Activated CD4-positive, alpha-beta memory T cell treated with anti-CD3 and anti-CD28 coated beads for 36 hours (primary cell): ENCODE results near the gene MYF5. TPM values are rescaled to one million over a fixed set of nuclear protein-coding genes. Genes with fewer than 3 reads are reported as not detected.

Source experiments
- CTCF ChIA-PET: fragments of 350-600 bp; sonication (Branson Sonifier 250); formaldehyde crosslinking; loops from one replicate; lab custom pipeline; 2021; ENCODE audit warnings: antibody characterized with exemption, inconsistent platforms; lab: Charles Lee
- POLR2A ChIA-PET: fragments of 350-600 bp; sonication (Branson Sonifier 250); formaldehyde crosslinking; loops from one replicate; lab custom pipeline; 2021; ENCODE audit warnings: antibody characterized with exemption; lab: Charles Lee
- DNase-seq: peaks from one replicate; pipeline ENCODE4 v3.0.0-alpha.2; 2020
- H3K27ac Mint-ChIP-seq: one replicate; pipeline ENCODE4 v1.8.0; 2021; ENCODE audit warnings: mixed read lengths
- H3K27me3 Mint-ChIP-seq: one replicate; pipeline ENCODE4 v1.8.0; 2021; ENCODE audit warnings: mixed read lengths
- H3K36me3 Mint-ChIP-seq: one replicate; pipeline ENCODE4 v1.8.0; 2021; ENCODE audit warnings: mixed read lengths
- H3K4me1 Mint-ChIP-seq: one replicate; pipeline ENCODE4 v1.8.0; 2021; ENCODE audit warnings: low read depth, mixed read lengths
- H3K4me3 Mint-ChIP-seq: one replicate; pipeline ENCODE4 v1.8.0; 2021; ENCODE audit warnings: mild to moderate bottlenecking, mixed read lengths
- H3K9me3 Mint-ChIP-seq: one replicate; pipeline ENCODE4 v1.8.0; 2021; ENCODE audit warnings: mixed read lengths
- intact Hi-C: fragments of 100-400 bp; cut with micrococcal nuclease; formaldehyde crosslinking; loops from one replicate; pipeline ENCODE4 v1.15.1; 2023
- total RNA-seq, 2 experiments: library from RNA; stranded (reverse); gene quantifications; one replicate each; pipeline ENCODE4 v1.2.3, GENCODE V29; 2021

Gene MYF5
- total RNA-seq, 2 experiments from 2014 or later: not detected

- POLR2A ChIA-PET: no interaction called here
- H3K4me1 Mint-ChIP-seq: no peaks in the 10 kb centered on the region
- H3K36me3 Mint-ChIP-seq: peaks cover 1% of the 10 kb centered on the region
- H3K9me3 Mint-ChIP-seq: no peaks in the 10 kb centered on the region
- H3K4me3 Mint-ChIP-seq: no peak overlapping the region
- CTCF ChIA-PET: no interaction called here
- H3K27me3 Mint-ChIP-seq: peaks cover 24% of the 10 kb centered on the region
- intact Hi-C loops: no loop called here
- no peak for DNase-seq
- H3K27ac Mint-ChIP-seq: no peak overlapping the region
Measured at GRCh38 chr12:80709811-80710726, 6.6 kb upstream of the MYF5 start.

GRCh38 chr12:80710727-80711449 is 5.8 kb upstream of the MYF5 start:
- H3K27ac Mint-ChIP-seq: no peak overlapping the region
- intact Hi-C loops: no loop called here
- CTCF ChIA-PET: interaction anchor here (0.8 kb wide), 1 partner anchor 40 kb away, joined by 4 read pairs; no protein-coding TSS in a partner anchor
- H3K9me3 Mint-ChIP-seq: no peaks in the 10 kb centered on the region
- no peak for DNase-seq
- H3K4me1 Mint-ChIP-seq: no peaks in the 10 kb centered on the region
- H3K27me3 Mint-ChIP-seq: peaks cover 25% of the 10 kb centered on the region
- POLR2A ChIA-PET: no interaction called here
- H3K4me3 Mint-ChIP-seq: no peak overlapping the region
- H3K36me3 Mint-ChIP-seq: peaks cover 1% of the 10 kb centered on the region

GRCh38 chr12:80711866-80712265 is 4.8 kb upstream of the MYF5 start:
- POLR2A ChIA-PET: no interaction called here
- peaks cover 1% of the 10 kb centered on the region for H3K36me3 Mint-ChIP-seq
- no peak overlapping the region for H3K4me3 Mint-ChIP-seq
- H3K4me1 Mint-ChIP-seq: no peaks in the 10 kb centered on the region
- CTCF ChIA-PET: interaction anchor here (0.8 kb wide), 1 partner anchor 39 kb away, joined by 4 read pairs; no protein-coding TSS in a partner anchor
- DNase-seq: no peak
- intact Hi-C loops: no loop called here
- H3K27ac Mint-ChIP-seq: no peak overlapping the region
- peaks cover 28% of the 10 kb centered on the region for H3K27me3 Mint-ChIP-seq
- no peaks in the 10 kb centered on the region for H3K9me3 Mint-ChIP-seq

GRCh38 chr12:80712866-80713265 is 3.8 kb upstream of the MYF5 start:
- Mint-ChIP-seq H3K4me3 (no peak overlapping the region), H3K4me1 (no peaks in the 10 kb centered on the region), H3K27ac (no peak overlapping the region), H3K36me3 (peaks cover 1% of the 10 kb centered on the region), H3K9me3 (no peaks in the 10 kb centered on the region), H3K27me3 (peaks cover 20% of the 10 kb centered on the region)
- ChIA-PET CTCF (interaction anchor here (0.6 kb wide), 1 partner anchor 1159 kb away, joined by 3 read pairs; no protein-coding TSS in a partner anchor), POLR2A (no interaction called here)
- DNase-seq: no peak
- intact Hi-C loops: no loop called here

- H3K27me3 Mint-ChIP-seq: peaks cover 19% of the 10 kb centered on the region
- no peaks in the 10 kb centered on the region for H3K4me1 Mint-ChIP-seq
- CTCF ChIA-PET: no interaction called here
Measured at GRCh38 chr12:80713419-80713818, 3.3 kb upstream of the MYF5 start.

GRCh38 chr12:80714055-80714454 is 2.7 kb upstream of the MYF5 start:
- no peak for DNase-seq
- Mint-ChIP-seq H3K9me3 (no peaks in the 10 kb centered on the region), H3K4me3 (no peak overlapping the region), H3K4me1 (no peaks in the 10 kb centered on the region), H3K27ac (no peak overlapping the region), H3K27me3 (peaks cover 12% of the 10 kb centered on the region), H3K36me3 (no peaks in the 10 kb centered on the region)
- ChIA-PET POLR2A (no interaction called here), CTCF (no interaction called here)
- intact Hi-C loops: no loop called here

More at GRCh38 chr12:80713419-80713818, 3.3 kb upstream of the MYF5 start:
- Mint-ChIP-seq H3K9me3 (no peaks in the 10 kb centered on the region), H3K36me3 (peaks cover under 1% of the 10 kb centered on the region), H3K4me3 (no peak overlapping the region), H3K27ac (no peak overlapping the region)
- no peak for DNase-seq
- POLR2A ChIA-PET: no interaction called here
- intact Hi-C loops: no loop called here

GRCh38 chr12:80714846-80715245 is 1.9 kb upstream of the MYF5 start:
- H3K27me3 Mint-ChIP-seq: peaks cover 10% of the 10 kb centered on the region
- no peak overlapping the region for H3K4me3 Mint-ChIP-seq

GRCh38 chr12:80715713-80716249 is 931 bp upstream of the MYF5 start:
- no peak for DNase-seq
- no peaks in the 10 kb centered on the region for H3K9me3 Mint-ChIP-seq
- H3K27me3 Mint-ChIP-seq: peaks cover 8% of the 10 kb centered on the region
- intact Hi-C loops: no loop called here
- H3K4me1 Mint-ChIP-seq: no peaks in the 10 kb centered on the region
- no peaks in the 10 kb centered on the region for H3K36me3 Mint-ChIP-seq
- POLR2A ChIA-PET: no interaction called here
- H3K27ac Mint-ChIP-seq: no peak overlapping the region
- no peak overlapping the region for H3K4me3 Mint-ChIP-seq
- CTCF ChIA-PET: no interaction called here

More at GRCh38 chr12:80714846-80715245, 1.9 kb upstream of the MYF5 start:
- DNase-seq: no peak
- Mint-ChIP-seq H3K36me3 (no peaks in the 10 kb centered on the region), H3K4me1 (no peaks in the 10 kb centered on the region), H3K9me3 (no peaks in the 10 kb centered on the region), H3K27ac (no peak overlapping the region)
- ChIA-PET CTCF (no interaction called here), POLR2A (no interaction called here)
- intact Hi-C loops: no loop called here

- Mint-ChIP-seq H3K4me1 (no peaks in the 10 kb centered on the region), H3K27ac (no peak overlapping the region), H3K36me3 (no peaks in the 10 kb centered on the region), H3K9me3 (no peaks in the 10 kb centered on the region), H3K27me3 (peaks cover 8% of the 10 kb centered on the region), H3K4me3 (no peak overlapping the region)
- intact Hi-C loops: no loop called here
- CTCF ChIA-PET: no interaction called here
- no peak for DNase-seq
- POLR2A ChIA-PET: no interaction called here
Measured at GRCh38 chr12:80717856-80718255, 1.1 kb downstream of the MYF5 start.

GRCh38 chr12:80720516-80720915 is 3.8 kb downstream of the MYF5 start:
- Mint-ChIP-seq H3K4me1 (no peaks in the 10 kb centered on the region), H3K9me3 (no peaks in the 10 kb centered on the region), H3K36me3 (no peaks in the 10 kb centered on the region), H3K27me3 (peaks cover 3% of the 10 kb centered on the region), H3K27ac (no peak overlapping the region), H3K4me3 (no peak overlapping the region)
- DNase-seq: no peak
- POLR2A ChIA-PET: no interaction called here
- intact Hi-C loops: no loop called here
- CTCF ChIA-PET: no interaction called here

GRCh38 chr12:80721326-80721725 is 4.6 kb downstream of the MYF5 start:
- H3K9me3 Mint-ChIP-seq: no peaks in the 10 kb centered on the region
- H3K36me3 Mint-ChIP-seq: no peaks in the 10 kb centered on the region
- intact Hi-C loops: no loop called here
- ChIA-PET CTCF (no interaction called here), POLR2A (no interaction called here)
- H3K27me3 Mint-ChIP-seq: peaks cover 3% of the 10 kb centered on the region
- no peaks in the 10 kb centered on the region for H3K4me1 Mint-ChIP-seq
- no peak for DNase-seq
- no peak overlapping the region for H3K27ac Mint-ChIP-seq
- H3K4me3 Mint-ChIP-seq: no peak overlapping the region

- POLR2A ChIA-PET: no interaction called here
- Mint-ChIP-seq H3K4me1 (no peaks in the 10 kb centered on the region), H3K9me3 (peaks cover 2% of the 10 kb centered on the region), H3K36me3 (no peaks in the 10 kb centered on the region), H3K27me3 (no peaks in the 10 kb centered on the region), H3K4me3 (no peak overlapping the region), H3K27ac (no peak overlapping the region)
- CTCF ChIA-PET: no interaction called here
- intact Hi-C loops: no loop called here
- DNase-seq: no peak
Measured at GRCh38 chr12:80745851-80746505, 29.3 kb downstream of the MYF5 start.
